ENCODE measurements around the gene BMP4.
A peak's percentile ranks its signal among the peaks of the same experiment; 100 is the strongest.

Gene BMP4

GRCh38 chr14:53963320-53964227 is 6.9 kb upstream of the BMP4 start:
- peak in 1 of 2 donors; percentile 12 for DNase-seq

GRCh38 chr14:53962953-53963319 is 6.3 kb upstream of the BMP4 start:
- no peak for DNase-seq

- no peak for DNase-seq
Measured at GRCh38 chr14:53958628-53959027, 2.0 kb upstream of the BMP4 start.

DNA sequence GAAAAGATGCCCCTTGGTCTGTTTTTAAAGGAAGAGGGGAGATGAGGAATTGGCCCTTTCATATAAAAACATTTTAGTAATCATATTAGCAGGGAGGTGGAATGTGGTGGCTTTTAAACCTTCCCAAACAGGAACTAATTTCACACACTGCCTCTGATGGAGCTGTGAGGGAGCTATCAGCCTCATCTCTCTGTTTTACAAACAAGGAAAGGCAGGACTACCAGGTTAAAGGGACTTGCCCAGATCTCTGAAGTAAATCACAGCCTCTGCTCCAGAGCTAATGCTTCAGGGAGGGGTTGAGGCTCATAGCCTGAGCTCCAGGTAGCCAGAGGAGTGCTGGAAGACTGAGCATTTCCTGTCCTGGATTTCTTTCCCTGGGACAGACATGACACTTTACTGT is 1.1 kb upstream of the BMP4 start:
- no peak for DNase-seq

GRCh38 chr14:53955671-53956426 is 776 bp downstream of the BMP4 start:
- DNase-seq = peak in 1 of 2 donors; percentile 30

DNA sequence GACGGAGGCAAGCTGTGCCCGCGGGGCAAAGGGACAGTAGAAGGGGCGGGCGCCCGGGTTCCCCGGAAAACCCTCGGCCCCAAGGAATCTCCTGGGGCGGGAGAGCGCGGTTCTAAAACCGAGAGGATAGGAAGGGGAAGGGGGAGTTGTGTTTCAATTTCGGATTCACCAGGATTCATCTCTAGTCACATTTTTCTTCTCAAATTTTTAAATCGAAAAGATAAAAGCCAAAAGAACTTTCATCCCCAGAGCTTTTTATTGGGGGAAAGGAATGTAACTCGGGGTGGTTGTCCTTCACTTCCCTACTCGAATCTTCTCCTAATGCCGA is 1.4 kb downstream of the BMP4 start:
- DNase-seq = no peak

- peak in 1 of 2 donors; percentile 28 for DNase-seq
Measured at GRCh38 chr14:53954551-53955228, 1.9 kb downstream of the BMP4 start.

DNA sequence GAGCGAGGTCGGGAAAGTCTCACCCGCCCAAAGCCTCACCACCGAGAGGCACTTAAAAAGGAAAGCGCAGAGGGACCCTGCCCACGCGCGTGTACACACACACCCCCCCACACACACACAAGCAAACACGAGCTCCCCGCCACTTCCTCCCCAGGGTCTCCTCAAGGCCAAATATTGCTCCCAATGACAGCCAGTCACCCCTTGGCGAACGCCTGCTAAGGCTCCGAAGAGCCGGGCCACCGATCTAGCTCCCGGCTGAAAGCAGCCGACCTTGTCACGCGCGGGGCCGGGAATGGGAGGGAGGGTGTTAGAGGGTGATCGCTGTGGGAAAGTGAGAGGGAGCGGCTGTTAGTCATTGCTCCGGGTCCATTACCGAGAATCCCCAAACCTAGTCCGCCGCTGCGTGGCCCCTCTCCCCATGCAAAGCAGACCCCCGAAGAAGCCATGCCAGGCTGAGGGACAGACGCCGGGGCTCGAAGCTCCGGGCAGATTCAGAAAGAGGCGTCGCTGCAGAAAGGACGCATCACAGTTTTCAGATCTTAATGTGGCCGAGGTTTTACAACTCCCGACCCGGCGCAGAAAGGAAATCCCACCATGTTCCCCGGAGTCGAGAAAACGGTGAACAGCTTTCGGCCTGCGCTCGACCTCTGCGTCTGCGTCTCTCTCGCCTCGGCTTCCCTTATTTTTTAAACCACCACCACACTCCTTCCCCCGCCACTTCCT is 2.6 kb downstream of the BMP4 start:
- peak; percentile 14 to 16 for DNase-seq

- DNase-seq = peak; percentile 23 to 44
Measured at GRCh38 chr14:53953002-53953827, 3.4 kb downstream of the BMP4 start.

DNA sequence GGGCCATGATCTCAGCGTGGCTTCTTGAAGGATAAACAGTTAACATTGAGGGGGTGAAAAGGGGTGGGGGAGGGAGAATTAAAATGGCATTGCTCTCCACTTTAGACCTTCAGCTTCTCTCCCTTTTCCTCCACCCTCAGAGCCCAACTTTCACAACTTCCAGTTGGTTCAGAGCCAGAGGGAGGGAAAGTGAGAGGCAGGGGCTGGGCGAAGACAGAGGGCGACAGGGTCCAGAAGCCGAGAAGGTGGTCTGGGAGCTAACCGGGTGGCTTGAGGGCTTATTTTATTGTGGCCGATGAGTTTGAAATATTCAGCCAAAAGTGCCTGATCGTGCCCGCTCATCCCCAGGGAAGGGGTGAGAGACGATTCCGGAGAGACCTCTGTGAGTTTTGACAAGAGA is 4.1 kb downstream of the BMP4 start:
- DNase-seq = no peak

GRCh38 chr14:53951627-53952303 is 4.9 kb downstream of the BMP4 start:
- no peak for DNase-seq

- DNase-seq = no peak
Measured at GRCh38 chr14:53951243-53951626, 5.4 kb downstream of the BMP4 start.

- DNase-seq = no peak
Measured at GRCh38 chr14:53950031-53950793, 6.4 kb downstream of the BMP4 start.

- no peak for DNase-seq
Measured at GRCh38 chr14:53949201-53949600, 7.4 kb downstream of the BMP4 start.

DNA sequence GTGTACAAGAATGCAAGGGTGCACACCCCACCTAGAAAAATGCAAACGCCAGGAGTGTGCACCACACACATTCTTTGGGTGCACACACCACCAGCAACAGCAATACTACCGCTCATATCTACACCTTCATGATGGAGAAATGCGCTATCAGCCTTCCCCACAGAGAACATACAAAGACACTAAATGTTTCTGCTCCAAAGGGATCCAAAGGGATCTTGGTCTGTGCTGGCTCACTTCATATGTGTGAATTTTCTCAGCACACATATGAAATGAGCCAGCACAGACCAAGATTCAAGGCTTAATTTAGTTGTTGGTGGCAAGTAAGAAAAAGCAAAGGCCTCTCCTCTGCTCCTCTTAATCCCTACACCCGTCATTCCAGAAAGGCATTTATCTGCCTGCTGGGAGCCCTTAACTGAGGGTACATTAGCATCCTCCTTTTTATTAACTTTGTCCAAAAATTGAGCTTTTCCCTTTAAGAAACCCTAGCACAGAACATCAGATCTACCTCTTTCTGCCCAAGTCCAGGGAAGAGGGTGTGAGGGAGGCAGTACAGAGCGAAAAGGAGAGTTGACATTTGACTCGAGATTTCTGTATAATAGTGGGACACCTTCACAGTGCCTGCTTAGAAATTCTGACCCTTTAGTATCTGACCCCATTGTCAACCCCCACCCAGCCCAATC is 8.3 kb downstream of the BMP4 start:
- no peak for DNase-seq

- DNase-seq = no peak
Measured at GRCh38 chr14:53947452-53948204, 9.0 kb downstream of the BMP4 start.

DNA sequence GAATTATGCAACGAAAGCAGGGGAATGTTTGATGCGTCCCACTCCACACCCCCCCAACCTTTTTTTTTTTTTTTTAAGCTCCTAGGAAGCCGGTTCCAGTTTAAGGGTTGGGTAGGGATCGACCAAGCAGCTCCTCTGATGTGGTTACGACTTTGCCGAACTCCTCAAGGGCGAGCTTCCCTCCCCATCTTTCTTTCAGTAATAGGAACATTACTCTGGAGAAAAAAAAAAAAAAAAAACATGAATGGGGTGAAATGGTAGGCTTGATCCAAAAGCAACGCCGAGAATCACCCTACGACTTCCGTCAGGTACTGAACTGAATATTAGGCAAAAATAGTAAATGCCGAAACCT is 9.6 kb downstream of the BMP4 start:
- DNase-seq = no peak

DNA sequence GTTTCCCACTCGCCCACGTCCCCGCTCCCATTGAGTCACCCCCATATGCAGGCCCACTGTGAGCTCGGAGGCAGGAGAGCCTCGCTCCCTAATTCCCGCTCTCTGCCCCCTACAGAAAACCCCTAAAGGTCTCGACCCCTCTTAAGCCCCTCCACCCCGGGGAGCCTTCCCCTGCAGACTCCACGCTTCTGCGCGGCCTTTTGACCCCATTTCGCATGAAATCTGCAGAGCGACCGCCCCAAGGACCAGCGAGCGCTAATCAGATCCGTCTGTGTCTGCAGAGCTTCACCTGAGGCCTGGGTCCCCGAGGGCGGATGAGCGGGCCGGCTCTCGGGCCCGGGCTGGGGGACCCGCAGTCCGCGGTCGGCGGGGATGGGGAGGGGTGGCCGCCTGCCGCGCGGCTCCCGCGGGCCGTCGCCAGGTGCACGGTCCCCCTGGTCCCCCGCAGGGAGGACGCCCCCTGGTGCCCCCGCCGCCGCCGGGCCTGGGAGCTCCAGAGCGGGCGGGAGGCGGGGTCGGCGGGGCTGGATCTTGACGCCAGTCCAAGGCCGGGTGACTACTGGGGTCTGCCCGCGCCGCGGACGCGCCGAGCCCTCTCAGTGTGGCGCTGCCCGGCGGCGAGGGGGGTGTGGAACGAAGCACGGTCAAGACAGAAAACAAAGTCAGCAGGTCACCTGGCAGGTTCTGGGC is 10.1 kb downstream of the BMP4 start:
- DNase-seq = no peak

- no peak for DNase-seq
Measured at GRCh38 chr14:53946071-53946403, 10.6 kb downstream of the BMP4 start.
